Gastrocnemius medialis (tissue), 4 donors: Measurements from ENCODE around the gene ZNF329. TPM values are rescaled to one million over a fixed set of nuclear protein-coding genes. Genes with fewer than 3 reads are reported as not detected.
"Not testable (repeated sequence)": the region's sequence is repeated elsewhere in the genome, so short reads cannot be mapped to it uniquely, and the experiment has no call there.

ENCODE experiments used
- ATAC-seq, 2 donors: fragments of 150-250 bp; one replicate each; pipeline ENCODE4 v1.9.1; 2016
- DNase-seq, 2 donors: peaks; one replicate each; pipeline ENCODE4 v3.0.0-alpha.2; 2019
- H3K27ac ChIP-seq, 4 donors: fragments of 200-600 bp; sonication (generic); 1 replicate in 1 of 4; 2 replicates in 3 of 4; pipeline ENCODE4 v1.5.1; 2016 to 2018; ENCODE audit warnings: mild to moderate bottlenecking in 2 of 4, moderate library complexity in 1 of 4
- H3K27me3 ChIP-seq, 3 donors: fragments of 200-600 bp; sonication (generic) in 2 of 3; 1 replicate in 1 of 3; 2 replicates in 2 of 3; pipeline versions ENCODE4 v1.5.1 to v1.6.0; 2016 to 2019; ENCODE audit warnings: mild to moderate bottlenecking in 1 of 3, moderate library complexity in 1 of 3
- H3K36me3 ChIP-seq, 2 donors: fragments of 200-600 bp; sonication (generic) in 1 of 2; one replicate each; pipeline ENCODE4 v1.5.1; 2017 to 2018
- H3K4me1 ChIP-seq, 2 donors: fragments of 200-600 bp; sonication (generic) in 1 of 2; one replicate each; pipeline ENCODE4 v1.5.1; 2016 to 2017; ENCODE audit warnings: mild to moderate bottlenecking in 2 of 2
- H3K4me3 ChIP-seq, 4 donors: fragments of 200-600 bp; sonication (generic) in 3 of 4; 1 replicate in 1 of 4; 2 replicates in 3 of 4; pipeline ENCODE4 v1.5.1; 2016 to 2019; ENCODE audit warnings: mild to moderate bottlenecking in 2 of 4
- H3K9me3 ChIP-seq, 3 donors: fragments of 200-600 bp; sonication (generic) in 2 of 3; 1 replicate in 1 of 3; 2 replicates in 2 of 3; pipeline ENCODE4 v1.5.1; 2016 to 2019
- POLR2A ChIP-seq, 2 donors: fragments of 450-650 bp; IDR thresholded peaks; one replicate each; pipeline ENCODE4 v1.6.1; 2017; ENCODE audit warnings: antibody characterized with exemption in 2 of 2, mild to moderate bottlenecking in 2 of 2, moderate library complexity in 2 of 2
- in situ Hi-C, 4 donors: fragments of 200-750 bp; cut with MboI; loops; one replicate each; pipeline versions ENCODE4 v1.15.0 to v1.8.0; 2017; ENCODE audit warnings: low sequenced_read_pairs in 4 of 4
- intact Hi-C: fragments of 100-400 bp; cut with DNase I; formaldehyde crosslinking; loops from one replicate; pipeline ENCODE4 v1.15.1; 2023; ENCODE audit warnings: low total_unique reads
- total RNA-seq, 4 donors: library from RNA; depleted of rRNA; stranded (reverse); fragments of >200 nt; gene quantifications; one replicate each; pipeline versions ENCODE4 v1.1.0 to v1.2.3, GENCODE V29; 2016
- TF ChIP-seq, protein P1 (sequence below), 5 experiments: fragments of 450-650 bp in 3 of 5; fragments of 200-600 bp in 2 of 5; sonication (generic) in 2 of 5; IDR thresholded peaks in 4 of 5; conservative IDR thresholded peaks in 1 of 5; 1 replicate in 4 of 5; 2 replicates in 1 of 5; pipeline ENCODE4 v1.5.1; 2016 to 2019; ENCODE audit warnings: antibody characterized with exemption in 5 of 5, mild to moderate bottlenecking in 3 of 5, moderate library complexity in 3 of 5

The ZNF329 gene
- total RNA-seq, 4 donors from 2014 or later, result 1.3 to 2.0 (median 1.7) TPM

DNA sequence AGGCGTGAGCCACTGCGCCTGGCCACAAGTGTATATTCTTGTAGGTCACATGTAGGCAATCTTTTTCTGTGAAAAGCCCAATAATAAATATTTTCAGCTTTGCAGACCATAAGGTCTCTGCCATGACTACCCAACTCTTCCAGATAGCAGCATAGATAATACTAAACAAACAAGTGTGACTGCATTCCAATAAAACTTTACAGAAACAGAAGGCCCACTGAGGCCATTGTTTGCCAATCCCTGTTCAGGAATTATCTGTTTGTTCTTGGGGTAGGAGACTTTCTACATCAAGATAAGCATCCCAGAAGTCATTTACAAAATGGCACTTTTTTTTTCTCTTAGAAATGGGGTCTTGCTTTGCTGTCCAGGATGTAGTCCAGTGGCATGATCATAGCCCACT is 2.8 kb upstream of the ZNF329 start:
- DNase-seq (no peak), ATAC-seq (no peak)
- Histone ChIP-seq H3K9me3 (peaks cover 0 to 3% (median 0%) of the 10 kb centered on the region in 3 donors), H3K27me3 (peaks cover 0 to 19% (median 0%) of the 10 kb centered on the region in 3 donors), H3K27ac (no peak overlapping the region), H3K4me3 (peak overlapping the region in 1 of 4 donors; percentile 93), H3K36me3 (no peaks in the 10 kb centered on the region), H3K4me1 (peaks cover 0 to 9% of the 10 kb centered on the region in 2 donors)
- intact Hi-C loops (loop anchor here (10.0 kb wide), 1 partner anchor 419 kb away; no protein-coding TSS in a partner anchor), in situ Hi-C loops (no loop called here)
- TF ChIP-seq POLR2A (IDR thresholded peaks at IDR 0.05), result no peak
- TF ChIP-seq, protein P1, sequence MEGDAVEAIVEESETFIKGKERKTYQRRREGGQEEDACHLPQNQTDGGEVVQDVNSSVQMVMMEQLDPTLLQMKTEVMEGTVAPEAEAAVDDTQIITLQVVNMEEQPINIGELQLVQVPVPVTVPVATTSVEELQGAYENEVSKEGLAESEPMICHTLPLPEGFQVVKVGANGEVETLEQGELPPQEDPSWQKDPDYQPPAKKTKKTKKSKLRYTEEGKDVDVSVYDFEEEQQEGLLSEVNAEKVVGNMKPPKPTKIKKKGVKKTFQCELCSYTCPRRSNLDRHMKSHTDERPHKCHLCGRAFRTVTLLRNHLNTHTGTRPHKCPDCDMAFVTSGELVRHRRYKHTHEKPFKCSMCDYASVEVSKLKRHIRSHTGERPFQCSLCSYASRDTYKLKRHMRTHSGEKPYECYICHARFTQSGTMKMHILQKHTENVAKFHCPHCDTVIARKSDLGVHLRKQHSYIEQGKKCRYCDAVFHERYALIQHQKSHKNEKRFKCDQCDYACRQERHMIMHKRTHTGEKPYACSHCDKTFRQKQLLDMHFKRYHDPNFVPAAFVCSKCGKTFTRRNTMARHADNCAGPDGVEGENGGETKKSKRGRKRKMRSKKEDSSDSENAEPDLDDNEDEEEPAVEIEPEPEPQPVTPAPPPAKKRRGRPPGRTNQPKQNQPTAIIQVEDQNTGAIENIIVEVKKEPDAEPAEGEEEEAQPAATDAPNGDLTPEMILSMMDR (IDR thresholded peaks at IDR 0.05 in 4 of 5, conservative IDR thresholded peaks at IDR 0.05 in 1 of 5), result no peak

DNA sequence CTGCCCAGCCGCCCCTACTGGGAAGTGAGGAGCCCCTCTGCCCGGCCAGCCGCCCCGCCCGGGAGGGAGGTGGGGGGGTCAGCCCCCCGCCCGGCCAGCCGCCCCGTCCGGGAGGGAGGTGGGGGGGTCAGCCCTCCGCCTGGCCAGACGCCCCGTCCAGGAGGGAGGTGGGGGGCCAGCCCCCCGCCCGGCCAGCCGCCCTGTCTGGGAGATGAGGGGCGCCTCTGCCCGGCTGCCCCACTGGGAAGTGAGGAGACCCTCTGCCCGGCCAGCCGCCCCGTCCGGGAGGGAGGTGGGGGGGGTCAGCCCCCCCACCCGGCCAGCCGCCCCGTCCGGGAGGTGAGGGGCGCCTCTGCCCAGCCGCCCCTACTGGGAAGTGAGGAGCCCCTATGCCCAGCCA is 3.1 kb downstream of the ZNF329 start:
- ATAC-seq, H3K4me3 ChIP-seq, in situ Hi-C loops, intact Hi-C loops, DNase-seq, H3K36me3 ChIP-seq, H3K4me1 ChIP-seq, H3K27ac ChIP-seq: not testable (repeated sequence)
- peaks cover 3 to 13% (median 12%) of the 10 kb centered on the region in 3 donors for H3K9me3 ChIP-seq
- peaks cover 0 to 19% (median 0%) of the 10 kb centered on the region in 3 donors for H3K27me3 ChIP-seq

DNA sequence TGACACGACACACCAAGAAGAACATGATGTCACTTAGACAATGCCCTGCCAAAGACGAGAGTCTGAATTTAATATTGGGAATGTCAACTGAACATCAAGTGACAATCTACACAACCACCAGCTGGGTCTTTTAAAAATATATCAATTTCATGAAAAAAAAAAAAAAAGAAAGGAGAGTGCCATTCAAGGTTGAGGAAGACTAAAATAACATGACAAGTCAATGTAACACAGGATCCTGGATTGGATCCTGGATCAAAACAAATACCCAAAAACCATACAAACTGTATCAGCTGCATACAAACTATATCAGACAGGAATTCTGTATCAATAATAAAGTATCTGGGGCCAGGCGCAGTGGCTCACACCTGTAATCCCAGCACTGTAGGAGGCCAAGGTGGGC is 4.7 kb downstream of the ZNF329 start:
- intact Hi-C loops, result no loop called here
- H3K27me3 ChIP-seq, result peaks cover 0 to 19% (median 0%) of the 10 kb centered on the region in 3 donors
- TF ChIP-seq POLR2A (IDR thresholded peaks at IDR 0.05), result no peak
- H3K4me3 ChIP-seq, result peak overlapping the region in 1 of 4 donors; percentile 16
- H3K27ac ChIP-seq, result no peak overlapping the region
- DNase-seq (no peak), ATAC-seq (no peak)
- H3K4me1 ChIP-seq, result no peaks in the 10 kb centered on the region
- H3K9me3 ChIP-seq, result peaks cover 3 to 27% (median 15%) of the 10 kb centered on the region in 3 donors
- in situ Hi-C loops, result no loop called here
- H3K36me3 ChIP-seq, result peaks cover 0 to 24% of the 10 kb centered on the region in 2 donors

DNA sequence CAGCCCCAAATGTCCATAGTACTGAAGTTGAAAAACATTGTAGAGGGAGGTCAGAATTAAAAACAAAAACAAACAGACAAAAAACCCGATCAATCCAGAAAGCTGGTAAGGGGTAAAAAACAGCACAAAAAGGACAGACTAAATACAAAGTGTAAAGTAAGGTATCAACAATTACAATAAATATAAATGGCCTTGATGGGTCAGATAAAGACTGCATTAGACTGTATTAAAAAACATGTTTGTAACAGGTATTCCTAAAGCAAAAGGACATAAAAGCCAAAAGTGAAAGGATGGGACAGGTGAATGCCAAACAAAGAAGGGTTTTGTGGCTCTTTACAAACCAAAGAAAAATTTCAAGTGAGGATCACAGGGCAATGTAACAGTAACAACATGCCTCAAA is 16.3 kb downstream of the ZNF329 start:
- H3K27ac ChIP-seq, result no peak overlapping the region
- in situ Hi-C loops (no loop called here), intact Hi-C loops (no loop called here)
- H3K9me3 ChIP-seq, result peaks cover 0 to 69% (median 26%) of the 10 kb centered on the region in 3 donors
- TF ChIP-seq, protein P1 (IDR thresholded peaks at IDR 0.05 in 4 of 5, conservative IDR thresholded peaks at IDR 0.05 in 1 of 5), result no peak
- TF ChIP-seq POLR2A (IDR thresholded peaks at IDR 0.05), result no peak
- H3K27me3 ChIP-seq, result no peaks in the 10 kb centered on the region
- H3K4me3 ChIP-seq, result no peak overlapping the region
- DNase-seq (no peak), ATAC-seq (no peak)
- H3K36me3 ChIP-seq, result peaks cover 2 to 92% of the 10 kb centered on the region in 2 donors
- H3K4me1 ChIP-seq, result no peaks in the 10 kb centered on the region

DNA sequence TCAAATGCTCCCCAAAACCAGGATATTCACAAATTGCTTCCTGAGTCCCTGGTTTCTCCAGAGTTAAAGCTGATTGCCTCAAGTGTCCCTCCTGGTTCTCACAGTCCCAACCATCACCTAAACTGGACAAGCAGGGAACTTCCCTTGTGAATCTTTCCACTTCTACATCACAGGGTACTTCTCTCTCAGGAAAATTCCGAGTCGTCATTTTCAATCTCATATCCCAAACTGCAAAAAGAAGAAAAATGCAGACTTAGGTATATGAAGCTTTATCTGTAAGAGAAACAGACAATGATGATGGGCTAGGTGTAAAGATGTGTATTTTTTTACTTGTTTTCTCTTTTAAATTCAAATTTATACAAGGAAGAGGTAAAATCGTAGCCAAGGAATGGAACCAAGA is 21.3 kb downstream of the ZNF329 start:
- H3K9me3 ChIP-seq, result peaks cover 23 to 71% (median 55%) of the 10 kb centered on the region in 3 donors
- H3K36me3 ChIP-seq, result peaks cover 9 to 74% of the 10 kb centered on the region in 2 donors
- ATAC-seq (no peak), DNase-seq (no peak)
- in situ Hi-C loops (no loop called here), intact Hi-C loops (no loop called here)
- H3K4me3 ChIP-seq, result peak overlapping the region in 2 of 4 donors; percentile 8 to 32
- no peaks in the 10 kb centered on the region for H3K4me1 ChIP-seq
- H3K27ac ChIP-seq, result no peak overlapping the region
- H3K27me3 ChIP-seq, result peaks cover 0 to 3% (median 0%) of the 10 kb centered on the region in 3 donors
- no peak for TF ChIP-seq POLR2A (IDR thresholded peaks at IDR 0.05)
- TF ChIP-seq, protein P1 (IDR thresholded peaks at IDR 0.05 in 4 of 5, conservative IDR thresholded peaks at IDR 0.05 in 1 of 5), result no peak
